ENCODE results near the gene TRIO.

Gene TRIO

GRCh38 chr5:14482085-14482484 is 338.9 kb downstream of the TRIO start:
- Histone ChIP-seq H3K36me3 (ENCODE audit: insufficient read depth, low read depth, low read length) (peaks cover 92% of the 10 kb centered on the region), H3K4me3 (ENCODE audit: low read length) (no peak overlapping the region), H3K27me3 (ENCODE audit: insufficient read depth, low read length) (no peaks in the 10 kb centered on the region), H3K4me1 (ENCODE audit: insufficient read depth, low read length) (no peaks in the 10 kb centered on the region), H3K9ac (ENCODE audit: low read depth, low read length) (no peak overlapping the region), H3K27ac (ENCODE audit: low read length) (no peak overlapping the region), H3K9me3 (ENCODE audit: insufficient read depth, low read depth, low read length) (no peaks in the 10 kb centered on the region)

DNA sequence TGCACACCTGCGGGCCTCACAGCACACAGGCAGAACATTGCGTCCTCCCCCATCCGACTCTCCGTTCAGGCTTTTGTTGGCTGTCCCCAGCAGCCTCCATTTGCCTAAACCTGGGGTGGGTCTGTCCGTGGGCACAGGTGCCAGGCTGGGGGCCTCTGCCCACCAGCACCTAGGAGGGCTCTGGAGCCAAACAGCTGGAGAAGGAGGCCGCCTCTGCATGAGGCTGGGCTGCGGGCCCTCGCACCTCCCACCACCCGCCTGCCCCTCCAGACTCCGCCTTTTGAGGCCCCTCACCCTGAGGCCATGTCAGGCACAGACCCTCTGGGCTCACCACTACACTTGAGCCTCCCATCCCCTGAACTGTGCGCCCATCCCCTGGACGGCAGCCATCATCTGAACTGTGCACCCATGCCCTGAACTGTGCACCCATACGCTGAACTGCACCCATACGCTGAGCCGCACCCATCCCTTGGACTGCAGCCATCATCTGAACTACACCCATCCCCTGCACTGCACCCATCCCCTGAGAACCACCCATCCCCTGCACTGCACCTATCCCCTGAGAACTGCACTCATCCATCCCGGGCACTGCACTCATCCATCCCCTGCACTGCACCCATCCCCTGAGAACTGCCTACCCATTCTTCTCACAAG is 340.5 kb downstream of the TRIO start:
- H3K27me3 ChIP-seq (ENCODE audit: insufficient read depth, low read length) = no peaks in the 10 kb centered on the region
- no peak overlapping the region for H3K9ac ChIP-seq (ENCODE audit: low read depth, low read length)
- peaks cover 82% of the 10 kb centered on the region for H3K36me3 ChIP-seq (ENCODE audit: insufficient read depth, low read depth, low read length)
- H3K9me3 ChIP-seq (ENCODE audit: insufficient read depth, low read depth, low read length) = no peaks in the 10 kb centered on the region
- no peak overlapping the region for H3K4me3 ChIP-seq (ENCODE audit: low read length)
- no peak overlapping the region for H3K27ac ChIP-seq (ENCODE audit: low read length)
- no peaks in the 10 kb centered on the region for H3K4me1 ChIP-seq (ENCODE audit: insufficient read depth, low read length)

DNA sequence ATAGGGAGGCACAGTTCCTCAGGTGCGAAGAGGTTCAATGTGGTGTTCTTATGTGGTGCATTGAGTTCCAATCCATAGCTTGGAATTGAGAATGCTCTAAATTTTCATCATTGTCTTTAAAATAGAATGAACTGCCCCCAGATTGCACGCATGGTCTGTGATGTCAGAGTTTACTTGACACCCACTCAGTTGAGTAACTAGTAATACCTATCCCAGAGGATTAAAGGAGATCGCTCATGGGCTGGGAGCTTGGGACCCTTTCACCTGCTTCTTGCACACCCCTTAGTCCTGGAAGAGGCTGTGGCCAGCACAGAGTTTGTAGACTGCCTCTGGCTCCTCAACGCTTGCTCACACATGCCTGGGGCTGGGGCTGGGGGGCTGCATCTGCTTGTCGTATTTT is 343.3 kb downstream of the TRIO start:
- H3K36me3 ChIP-seq (ENCODE audit: insufficient read depth, low read depth, low read length) = peaks cover 83% of the 10 kb centered on the region
- no peak overlapping the region for H3K9ac ChIP-seq (ENCODE audit: low read depth, low read length)
- no peak overlapping the region for H3K27ac ChIP-seq (ENCODE audit: low read length)

GRCh38 chr5:14486996-14487896 is 344.1 kb downstream of the TRIO start:
- H3K9ac ChIP-seq (ENCODE audit: low read depth, low read length) = no peak overlapping the region
- no peak overlapping the region for H3K4me3 ChIP-seq (ENCODE audit: low read length)
- H3K27ac ChIP-seq (ENCODE audit: low read length) = no peak overlapping the region
- no peaks in the 10 kb centered on the region for H3K27me3 ChIP-seq (ENCODE audit: insufficient read depth, low read length)
- H3K36me3 ChIP-seq (ENCODE audit: insufficient read depth, low read depth, low read length) = peaks cover 85% of the 10 kb centered on the region
- no peaks in the 10 kb centered on the region for H3K4me1 ChIP-seq (ENCODE audit: insufficient read depth, low read length)
- no peaks in the 10 kb centered on the region for H3K9me3 ChIP-seq (ENCODE audit: insufficient read depth, low read depth, low read length)

More for the DNA sequence above, 343.3 kb downstream of the TRIO start:
- Histone ChIP-seq H3K9me3 (ENCODE audit: insufficient read depth, low read depth, low read length) (no peaks in the 10 kb centered on the region), H3K4me1 (ENCODE audit: insufficient read depth, low read length) (no peaks in the 10 kb centered on the region), H3K4me3 (ENCODE audit: low read length) (no peak overlapping the region), H3K27me3 (ENCODE audit: insufficient read depth, low read length) (no peaks in the 10 kb centered on the region)

GRCh38 chr5:14487897-14488570 is 344.9 kb downstream of the TRIO start:
- Histone ChIP-seq H3K36me3 (ENCODE audit: insufficient read depth, low read depth, low read length) (peaks cover 85% of the 10 kb centered on the region), H3K4me3 (ENCODE audit: low read length) (no peak overlapping the region), H3K4me1 (ENCODE audit: insufficient read depth, low read length) (no peaks in the 10 kb centered on the region), H3K9me3 (ENCODE audit: insufficient read depth, low read depth, low read length) (no peaks in the 10 kb centered on the region), H3K27ac (ENCODE audit: low read length) (no peak overlapping the region), H3K9ac (ENCODE audit: low read depth, low read length) (no peak overlapping the region), H3K27me3 (ENCODE audit: insufficient read depth, low read length) (no peaks in the 10 kb centered on the region)

DNA sequence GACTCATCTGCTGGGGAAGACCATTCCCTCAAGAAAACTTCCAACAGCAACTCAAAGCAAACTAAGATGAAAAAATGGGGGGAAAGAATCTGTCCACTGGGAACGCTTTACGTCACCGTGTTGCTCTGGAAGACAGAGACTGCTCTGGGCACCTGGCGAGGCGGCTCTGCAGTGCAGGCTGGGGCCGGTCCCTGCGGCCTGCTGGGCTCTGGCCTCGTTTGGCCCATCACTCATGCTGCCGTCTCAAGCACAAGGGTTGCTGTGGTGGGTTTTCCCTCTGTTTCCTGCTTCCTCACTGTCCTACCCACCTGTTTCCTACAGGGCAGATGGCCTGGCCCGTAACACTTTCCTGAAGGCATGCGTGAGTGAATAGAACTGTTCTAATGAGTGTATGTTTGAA is 345.6 kb downstream of the TRIO start:
- no peak overlapping the region for H3K9ac ChIP-seq (ENCODE audit: low read depth, low read length)
- peaks cover 85% of the 10 kb centered on the region for H3K36me3 ChIP-seq (ENCODE audit: insufficient read depth, low read depth, low read length)
- H3K9me3 ChIP-seq (ENCODE audit: insufficient read depth, low read depth, low read length) = no peaks in the 10 kb centered on the region

GRCh38 chr5:14489643-14490042 is 346.5 kb downstream of the TRIO start:
- Histone ChIP-seq H3K4me3 (ENCODE audit: low read length) (no peak overlapping the region), H3K27me3 (ENCODE audit: insufficient read depth, low read length) (no peaks in the 10 kb centered on the region), H3K9ac (ENCODE audit: low read depth, low read length) (no peak overlapping the region), H3K9me3 (ENCODE audit: insufficient read depth, low read depth, low read length) (no peaks in the 10 kb centered on the region), H3K27ac (ENCODE audit: low read length) (no peak overlapping the region), H3K4me1 (ENCODE audit: insufficient read depth, low read length) (no peaks in the 10 kb centered on the region), H3K36me3 (ENCODE audit: insufficient read depth, low read depth, low read length) (peaks cover 84% of the 10 kb centered on the region)

More for the DNA sequence above, 345.6 kb downstream of the TRIO start:
- H3K27me3 ChIP-seq (ENCODE audit: insufficient read depth, low read length) = no peaks in the 10 kb centered on the region
- no peaks in the 10 kb centered on the region for H3K4me1 ChIP-seq (ENCODE audit: insufficient read depth, low read length)
- H3K4me3 ChIP-seq (ENCODE audit: low read length) = no peak overlapping the region
- H3K27ac ChIP-seq (ENCODE audit: low read length) = no peak overlapping the region

- Histone ChIP-seq H3K4me3 (ENCODE audit: low read length) (no peak overlapping the region), H3K4me1 (ENCODE audit: insufficient read depth, low read length) (no peaks in the 10 kb centered on the region), H3K27ac (ENCODE audit: low read length) (no peak overlapping the region), H3K9ac (ENCODE audit: low read depth, low read length) (no peak overlapping the region), H3K36me3 (ENCODE audit: insufficient read depth, low read depth, low read length) (peaks cover 84% of the 10 kb centered on the region), H3K27me3 (ENCODE audit: insufficient read depth, low read length) (no peaks in the 10 kb centered on the region), H3K9me3 (ENCODE audit: insufficient read depth, low read depth, low read length) (no peaks in the 10 kb centered on the region)
Measured at GRCh38 chr5:14490309-14490711, 347.2 kb downstream of the TRIO start.

DNA sequence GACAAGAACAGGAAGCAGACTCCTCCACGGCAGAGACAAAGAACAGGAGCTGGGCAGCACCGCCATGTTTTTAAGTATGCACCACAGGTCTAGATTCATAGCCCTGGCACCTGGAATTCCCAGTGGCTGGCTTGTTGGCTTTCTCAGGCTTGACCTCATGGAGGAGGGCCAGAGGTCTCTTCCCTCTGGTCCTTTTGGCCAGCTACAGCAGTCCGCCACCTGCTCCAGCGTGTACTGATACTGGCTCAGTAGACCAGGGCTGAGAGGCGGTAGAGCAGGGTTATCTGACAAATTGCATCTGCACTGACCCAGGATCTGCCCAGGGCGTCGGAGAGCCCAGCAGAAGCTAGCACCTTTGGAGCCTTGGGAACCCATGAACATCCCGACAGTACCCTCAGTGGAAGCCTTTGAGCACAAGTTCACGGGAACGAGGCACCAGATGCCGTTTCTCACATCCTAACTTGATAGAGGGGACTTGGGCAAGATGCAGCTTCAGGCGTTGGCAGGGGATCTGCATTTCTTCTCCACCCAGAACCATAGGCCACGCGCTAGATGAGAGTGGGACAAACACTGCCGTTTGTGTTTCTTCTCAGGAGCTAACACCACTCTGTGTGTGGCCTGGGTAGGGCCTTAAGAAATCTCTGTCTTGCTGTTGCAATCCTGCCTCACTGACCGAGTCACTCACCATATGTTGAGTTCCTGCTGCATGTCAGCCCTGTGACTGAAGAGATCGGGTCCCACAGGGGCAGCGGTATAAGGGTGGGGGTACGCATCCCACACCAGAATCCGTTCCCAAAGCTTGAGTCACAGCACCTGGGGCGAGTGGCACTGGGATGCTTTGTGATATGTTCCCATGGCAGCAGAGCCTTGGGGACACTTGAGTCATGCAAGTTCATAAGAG is 348.1 kb downstream of the TRIO start:
- H3K9me3 ChIP-seq (ENCODE audit: insufficient read depth, low read depth, low read length) = no peaks in the 10 kb centered on the region
- H3K27ac ChIP-seq (ENCODE audit: low read length) = no peak overlapping the region
- no peak overlapping the region for H3K4me3 ChIP-seq (ENCODE audit: low read length)
- peaks cover 82% of the 10 kb centered on the region for H3K36me3 ChIP-seq (ENCODE audit: insufficient read depth, low read depth, low read length)
- no peaks in the 10 kb centered on the region for H3K27me3 ChIP-seq (ENCODE audit: insufficient read depth, low read length)
- no peaks in the 10 kb centered on the region for H3K4me1 ChIP-seq (ENCODE audit: insufficient read depth, low read length)
- H3K9ac ChIP-seq (ENCODE audit: low read depth, low read length) = no peak overlapping the region

GRCh38 chr5:14492331-14492964 is 349.3 kb downstream of the TRIO start:
- Histone ChIP-seq H3K4me3 (ENCODE audit: low read length) (no peak overlapping the region), H3K9ac (ENCODE audit: low read depth, low read length) (no peak overlapping the region), H3K4me1 (ENCODE audit: insufficient read depth, low read length) (no peaks in the 10 kb centered on the region), H3K27me3 (ENCODE audit: insufficient read depth, low read length) (no peaks in the 10 kb centered on the region), H3K27ac (ENCODE audit: low read length) (no peak overlapping the region), H3K36me3 (ENCODE audit: insufficient read depth, low read depth, low read length) (peaks cover 85% of the 10 kb centered on the region), H3K9me3 (ENCODE audit: insufficient read depth, low read depth, low read length) (no peaks in the 10 kb centered on the region)

DNA sequence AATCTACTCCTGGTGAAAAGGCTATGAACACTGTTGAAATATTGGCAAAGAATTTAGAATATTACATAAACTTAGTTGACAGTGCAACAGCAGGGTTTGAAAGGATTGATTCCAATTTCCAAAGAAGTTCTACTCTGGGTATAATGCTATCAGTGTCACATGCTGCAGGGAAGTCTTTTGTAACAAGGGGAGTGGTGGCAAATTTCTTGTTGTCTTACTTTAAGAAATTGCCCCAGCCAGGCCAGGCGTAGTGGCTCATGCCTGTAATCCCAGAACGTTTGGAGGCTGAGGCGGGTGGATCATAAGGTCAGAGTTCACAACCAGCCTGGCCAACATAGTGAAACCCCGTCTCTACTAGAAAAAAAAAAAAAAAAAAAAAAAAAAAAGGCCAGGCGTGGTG is 352.2 kb downstream of the TRIO start:
- Histone ChIP-seq H3K27me3 (ENCODE audit: insufficient read depth, low read length) (no peaks in the 10 kb centered on the region), H3K9me3 (ENCODE audit: insufficient read depth, low read depth, low read length) (no peaks in the 10 kb centered on the region), H3K9ac (ENCODE audit: low read depth, low read length) (no peak overlapping the region), H3K27ac (ENCODE audit: low read length) (no peak overlapping the region), H3K4me1 (ENCODE audit: insufficient read depth, low read length) (no peaks in the 10 kb centered on the region), H3K36me3 (ENCODE audit: insufficient read depth, low read depth, low read length) (peaks cover 89% of the 10 kb centered on the region), H3K4me3 (ENCODE audit: low read length) (no peak overlapping the region)
